OCI-LY7 (cell line): Measurements from ENCODE around the gene TYW1B. TPM values are rescaled to one million over a fixed set of nuclear protein-coding genes. Genes with fewer than 3 reads are reported as not detected.
"Not testable (repeated sequence)": the region's sequence is repeated elsewhere in the genome, so short reads cannot be mapped to it uniquely, and the experiment has no call there.

Experiments used
- Bru-seq: library from RNA; stranded (reverse); fragments of 400-500 nt; gene quantifications from one replicate; lab custom pipeline; 2021; lab: Mats Ljungman, UMichigan
- BruChase-seq, 2 experiments: library from RNA; stranded (reverse); fragments of 400-500 nt; gene quantifications; one replicate each; lab custom pipeline; 2021; lab: Mats Ljungman, UMichigan
- BruUV-seq: library from RNA; stranded (reverse); fragments of 400-500 nt; replicated peaks from 2 replicates; lab custom pipeline; 2021; lab: Mats Ljungman, UMichigan
- CTCF ChIA-PET: fragments of 300-600 bp; sonication (Branson Sonifier 250); formaldehyde crosslinking; loops from one replicate; lab custom pipeline; 2022; ENCODE audit warnings: antibody characterized with exemption; ENCODE audit not compliant: unreplicated experiment; lab: Charles Lee
- POLR2A ChIA-PET: fragments of 300-600 bp; sonication (Branson Sonifier 250); formaldehyde crosslinking; loops from one replicate; lab custom pipeline; 2022; ENCODE audit warnings: antibody characterized with exemption; lab: Charles Lee
- DNase-seq: peaks from one replicate; pipeline ENCODE4 v3.0.0-alpha.2; 2015; ENCODE audit warnings: low spot score
- H2AFZ ChIP-seq: fragments of 200-600 bp; sonication (generic), shearing (Covaris generic); 2 replicates; pipeline ENCODE4 v1.6.1; 2014; ENCODE audit warnings: mild to moderate bottlenecking, antibody characterized with exemption, low read length, moderate library complexity
- H3K27ac ChIP-seq: fragments of 200-600 bp; sonication (generic); 2 replicates; pipeline ENCODE4 v1.5.1; 2014; ENCODE audit warnings: mixed run types, low read depth, mild to moderate bottlenecking, moderate library complexity, low read length, inconsistent platforms; ENCODE audit not compliant: poor library complexity, severe bottlenecking
- H3K36me3 ChIP-seq: fragments of 200-600 bp; sonication (generic); 2 replicates; pipeline ENCODE4 v1.6.1; 2014; ENCODE audit warnings: mild to moderate bottlenecking, antibody characterized with exemption, low read length, moderate library complexity, mixed read lengths; ENCODE audit not compliant: insufficient read depth
- H3K4me1 ChIP-seq: fragments of 200-600 bp; sonication (generic); 2 replicates; pipeline ENCODE4 v1.5.1; 2014; ENCODE audit warnings: mild to moderate bottlenecking, low read length; ENCODE audit not compliant: insufficient read depth, poor library complexity, severe bottlenecking
- H3K4me2 ChIP-seq: fragments of 200-600 bp; sonication (generic); 2 replicates; pipeline ENCODE4 v1.6.1; 2014; ENCODE audit warnings: mild to moderate bottlenecking, low read length
- H3K4me3 ChIP-seq: fragments of 200-600 bp; sonication (generic); 2 replicates; pipeline ENCODE4 v1.5.1; 2014; ENCODE audit warnings: mild to moderate bottlenecking, low read depth, low read length; ENCODE audit not compliant: poor library complexity, severe bottlenecking
- H3K79me2 ChIP-seq: fragments of 200-600 bp; sonication (generic); 2 replicates; pipeline ENCODE4 v1.6.1; 2016; ENCODE audit warnings: low read depth, mild to moderate bottlenecking, low read length, moderate library complexity, mixed read lengths; ENCODE audit not compliant: insufficient read depth
- H3K9me2 ChIP-seq: fragments of 200-600 bp; sonication (generic); 2 replicates; pipeline ENCODE4 v1.6.1; 2016; ENCODE audit warnings: mild to moderate bottlenecking, low read length, mixed read lengths; ENCODE audit not compliant: insufficient read depth
- H3K9me3 ChIP-seq: fragments of 200-600 bp; sonication (generic); 2 replicates; pipeline ENCODE4 v1.6.1; 2014; ENCODE audit warnings: mild to moderate bottlenecking, mixed run types, low read length, mixed read lengths
- H4K20me1 ChIP-seq: fragments of 200-600 bp; sonication (generic); 2 replicates; pipeline ENCODE4 v1.6.1; 2014; ENCODE audit warnings: mild to moderate bottlenecking, antibody characterized with exemption, low read length, moderate library complexity, mixed read lengths; ENCODE audit not compliant: insufficient read depth
- intact Hi-C: fragments of 100-400 bp; cut with micrococcal nuclease; formaldehyde crosslinking; loops from one replicate; pipeline ENCODE4 v1.10.0; 2022; ENCODE audit not compliant: unreplicated experiment
- long read RNA-seq: library from polyadenylated mRNA; stranded (forward); transcript quantifications from one replicate; pipeline ENCODE4 v2.0.0, GENCODE V29; 2022
- total RNA-seq, 2 experiments: library from RNA; depleted of rRNA in 1 of 2; stranded (reverse); fragments of >200 nt in 1 of 2; shearing (Covaris generic) in 1 of 2; gene quantifications; 2 replicates each; pipeline ENCODE4 v1.2.3, GENCODE V29; 2014 to 2022

Gene TYW1B, protein sequence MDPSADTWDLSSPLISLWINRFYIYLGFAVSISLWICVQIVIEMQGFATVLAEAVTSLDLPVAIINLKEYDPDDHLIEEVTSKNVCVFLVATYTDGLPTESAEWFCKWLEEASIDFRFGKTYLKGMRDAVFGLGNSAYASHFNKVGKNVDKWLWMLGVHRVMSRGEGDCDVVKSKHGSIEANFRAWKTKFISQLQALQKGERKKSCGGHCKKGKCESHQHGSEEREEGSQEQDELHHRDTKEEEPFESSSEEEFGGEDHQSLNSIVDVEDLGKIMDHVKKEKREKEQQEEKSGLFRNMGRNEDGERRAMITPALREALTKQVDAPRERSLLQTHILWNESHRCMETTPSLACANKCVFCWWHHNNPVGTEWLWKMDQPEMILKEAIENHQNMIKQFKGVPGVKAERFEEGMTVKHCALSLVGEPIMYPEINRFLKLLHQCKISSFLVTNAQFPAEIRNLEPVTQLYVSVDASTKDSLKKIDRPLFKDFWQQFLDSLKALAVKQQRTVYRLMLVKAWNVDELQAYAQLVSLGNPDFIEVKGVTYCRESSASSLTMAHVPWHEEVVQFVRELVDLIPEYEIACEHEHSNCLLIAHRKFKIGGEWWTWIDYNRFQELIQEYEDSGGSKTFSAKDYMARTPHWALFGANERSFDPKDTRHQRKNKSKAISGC
- total RNA-seq (2014; rRNA removed; shearing (Covaris generic)), result 5.1 and 8.0 TPM in 2 replicates
- 6.2 and 7.2 TPM in 2 replicates for total RNA-seq (2022)
- Bru-seq, nascent RNA, result percentile 64 among the genes with signal in this experiment
- percentile 60 among the genes with signal in this experiment for BruChase-seq, experiment 1, labeled RNA remaining after a 6-hour chase
- BruChase-seq, experiment 2, labeled RNA remaining after a 2-hour chase, result percentile 56 among the genes with signal in this experiment
- long read RNA-seq, partial matches to known transcripts, result 0 of 10 reads
- long read RNA-seq, other reads (novel, unspliced or antisense), result 7 of 10 reads

DNA sequence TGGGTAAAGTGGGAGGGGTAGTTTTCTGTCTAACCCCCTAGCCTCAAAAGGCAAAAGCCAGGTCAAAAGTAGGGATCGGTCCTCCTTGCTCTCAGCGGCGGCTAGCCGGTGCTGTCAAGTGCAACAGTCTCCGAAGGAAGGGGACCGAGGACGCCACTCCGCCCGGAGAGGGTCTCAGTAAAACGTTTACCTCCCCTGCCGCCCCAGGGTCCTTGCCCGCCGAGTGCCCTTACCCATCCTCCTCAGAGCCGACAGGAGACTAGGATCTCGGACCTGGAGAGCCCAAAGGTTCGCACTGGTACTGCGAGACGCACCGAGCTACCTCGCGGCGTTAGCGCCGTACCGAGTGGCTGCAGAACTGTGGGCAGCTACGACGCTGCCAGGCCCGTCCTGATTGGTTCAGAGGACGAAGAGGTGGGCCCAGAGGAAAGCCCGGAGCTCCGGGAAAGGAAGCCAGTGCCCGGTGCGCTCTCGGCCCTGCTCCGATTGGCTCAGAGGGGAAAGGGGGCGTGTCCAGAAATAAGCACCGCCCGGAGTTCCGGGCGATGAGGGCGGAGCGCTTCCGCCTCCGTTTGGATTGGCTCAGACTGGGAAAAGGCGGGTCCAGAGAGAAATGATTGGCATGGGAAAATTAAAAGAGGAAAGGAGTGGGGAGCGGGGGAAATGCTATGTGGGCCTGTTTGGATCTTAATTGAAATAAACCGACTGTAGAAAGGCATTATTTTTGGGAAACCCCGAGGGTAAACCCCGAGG is at the start of gene TYW1B:
Gene TYW1B, minus strand, starts transcription at position 362 of the 753 bp plus-strand sequence. Its CDS starts 125 bp downstream, at position 237.
- BruUV-seq, H3K9me2 ChIP-seq, H4K20me1 ChIP-seq, H3K9me3 ChIP-seq, CTCF ChIA-PET: not testable (repeated sequence)
- POLR2A ChIA-PET, result interaction anchor here (0.7 kb wide), 1 partner anchor 11 kb away, joined by 3 read pairs; no protein-coding TSS in a partner anchor
- peak within 1 kb of the TSS; percentile 68 for H2AFZ ChIP-seq
- peak within 1 kb of the TSS; percentile 75 for H3K4me2 ChIP-seq
- intact Hi-C loops, result loop anchor here (2.0 kb wide), 1 partner anchor 97 kb away; the partner anchor contains the start of gene POM121
- peak within 1 kb of the TSS; percentile 70 for H3K27ac ChIP-seq
- peaks cover 47% of the 10 kb centered on the region for H3K79me2 ChIP-seq
- H3K4me3 ChIP-seq, result peak within 1 kb of the TSS; percentile 74
- peaks cover 11% of the 10 kb centered on the region for H3K4me1 ChIP-seq
- peak; percentile 98 for DNase-seq
- peaks cover 22% of the 10 kb centered on the region for H3K36me3 ChIP-seq

DNA sequence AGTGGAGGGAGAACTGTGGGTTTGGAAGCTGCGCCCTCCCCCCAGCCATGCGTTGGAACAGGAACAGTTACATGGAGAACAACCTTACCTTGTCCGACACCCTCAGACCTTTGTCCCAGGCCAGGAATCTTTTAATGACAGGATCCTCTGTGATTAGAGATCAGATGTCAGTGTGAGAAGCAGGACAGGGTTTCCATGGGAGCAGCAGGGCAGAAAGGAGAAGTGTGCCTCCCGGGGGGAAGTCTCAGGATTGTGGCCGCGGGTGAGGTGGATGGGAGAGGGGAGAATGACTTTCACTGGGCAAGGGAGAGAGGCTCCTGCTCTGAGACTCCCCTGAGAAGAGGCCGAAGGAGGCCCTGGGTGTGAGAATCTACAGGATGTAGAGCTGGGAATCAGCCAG is 39.6 kb upstream of the TYW1B start:
- H3K79me2 ChIP-seq, POLR2A ChIA-PET, H3K4me2 ChIP-seq, H3K4me3 ChIP-seq, DNase-seq, H3K9me2 ChIP-seq, CTCF ChIA-PET, H3K4me1 ChIP-seq, H3K9me3 ChIP-seq, H3K36me3 ChIP-seq, H4K20me1 ChIP-seq, H3K27ac ChIP-seq, intact Hi-C loops, H2AFZ ChIP-seq, BruUV-seq: not testable (repeated sequence)

DNA sequence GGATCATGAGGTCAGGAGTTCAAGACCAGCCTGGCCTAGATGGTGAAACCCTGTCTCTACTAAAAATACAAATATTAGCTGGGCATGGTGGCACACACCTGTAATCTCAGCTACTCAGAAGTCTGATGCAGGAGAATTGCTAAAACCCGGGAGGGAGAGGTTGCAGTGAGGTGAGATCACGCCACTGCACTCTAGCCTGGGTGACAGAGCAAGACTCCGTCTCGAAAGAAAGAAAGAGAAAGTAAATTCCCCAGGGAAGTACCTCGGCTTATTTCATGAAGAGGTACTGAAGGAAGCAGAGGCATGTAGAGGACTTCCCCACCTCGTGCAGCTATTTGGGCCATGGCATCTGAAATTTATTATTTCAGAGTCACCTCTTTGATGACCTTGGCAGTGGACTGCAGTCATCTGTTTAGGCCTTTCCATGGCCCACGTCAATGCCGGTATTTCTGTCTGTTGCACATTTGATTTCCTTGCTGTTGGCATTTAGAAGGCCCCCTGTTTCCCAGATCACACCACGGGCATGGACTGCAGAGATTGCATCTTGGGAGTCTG is 30.9 kb upstream of the TYW1B start:
- H2AFZ ChIP-seq, H3K79me2 ChIP-seq, H3K9me2 ChIP-seq, H3K9me3 ChIP-seq, intact Hi-C loops, H3K4me1 ChIP-seq, H3K4me3 ChIP-seq, H4K20me1 ChIP-seq, CTCF ChIA-PET, POLR2A ChIA-PET, BruUV-seq, H3K27ac ChIP-seq, H3K4me2 ChIP-seq, H3K36me3 ChIP-seq: not testable (repeated sequence)
- peak; percentile 13 for DNase-seq

DNA sequence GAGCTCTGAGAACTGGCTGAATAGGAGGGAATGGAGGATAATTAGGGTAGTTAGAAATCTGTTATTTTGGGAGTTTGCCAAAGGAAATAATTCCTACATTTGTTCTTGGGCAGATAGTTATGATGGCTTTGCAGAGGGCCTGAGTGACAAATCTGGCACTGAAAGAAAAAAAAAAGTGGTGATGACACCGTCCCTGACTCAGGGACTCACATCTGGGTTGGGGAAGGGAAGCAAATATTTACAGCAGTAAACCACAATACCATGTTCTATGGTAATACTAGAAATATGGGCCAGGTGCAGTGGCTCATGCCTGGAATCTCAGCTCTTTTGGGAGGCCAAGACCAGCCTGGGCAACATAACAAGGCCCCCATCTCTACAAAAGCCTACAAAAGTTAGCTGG is 29.9 kb upstream of the TYW1B start:
- H2AFZ ChIP-seq, H3K79me2 ChIP-seq, CTCF ChIA-PET, POLR2A ChIA-PET, H3K4me2 ChIP-seq, H3K4me1 ChIP-seq, DNase-seq, BruUV-seq, H3K4me3 ChIP-seq, H4K20me1 ChIP-seq, H3K9me2 ChIP-seq, H3K27ac ChIP-seq, H3K36me3 ChIP-seq, intact Hi-C loops, H3K9me3 ChIP-seq: not testable (repeated sequence)

DNA sequence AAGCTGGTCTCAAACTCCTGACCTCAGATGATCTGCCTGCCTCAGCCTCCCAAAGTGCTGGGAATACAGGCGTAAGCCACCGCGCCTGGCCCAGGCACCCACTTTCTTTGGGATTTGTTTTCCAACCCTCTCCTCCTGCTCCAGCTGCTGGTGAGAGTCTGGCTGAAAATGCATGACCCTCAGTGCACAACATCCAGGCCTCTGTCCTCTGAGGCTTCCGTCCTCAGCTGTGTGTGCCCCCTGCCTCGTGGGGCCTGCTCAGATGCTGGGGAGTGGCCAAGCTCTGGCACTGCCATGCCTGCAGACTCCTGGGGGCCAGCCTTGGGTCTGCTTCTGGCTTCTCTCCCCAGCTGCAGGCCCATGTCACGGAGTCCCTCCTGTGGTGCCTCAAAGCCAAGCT is 27.3 kb upstream of the TYW1B start:
- BruUV-seq, intact Hi-C loops, H3K4me2 ChIP-seq, POLR2A ChIA-PET, H3K4me1 ChIP-seq, H3K9me3 ChIP-seq, H3K36me3 ChIP-seq, H3K27ac ChIP-seq, CTCF ChIA-PET, H4K20me1 ChIP-seq, H2AFZ ChIP-seq, H3K79me2 ChIP-seq, H3K4me3 ChIP-seq, DNase-seq, H3K9me2 ChIP-seq: not testable (repeated sequence)
